Measurements from ENCODE around the gene LY6G6F. TPM values are rescaled to one million over a fixed set of nuclear protein-coding genes. Genes with fewer than 3 reads are reported as not detected.

Gene LY6G6F
- total and polyA plus RNA-seq, 10 of the 15 experiments (the other 5 are each of a cell fraction or from before 2014, with no cell fraction given), result not detected

DNA sequence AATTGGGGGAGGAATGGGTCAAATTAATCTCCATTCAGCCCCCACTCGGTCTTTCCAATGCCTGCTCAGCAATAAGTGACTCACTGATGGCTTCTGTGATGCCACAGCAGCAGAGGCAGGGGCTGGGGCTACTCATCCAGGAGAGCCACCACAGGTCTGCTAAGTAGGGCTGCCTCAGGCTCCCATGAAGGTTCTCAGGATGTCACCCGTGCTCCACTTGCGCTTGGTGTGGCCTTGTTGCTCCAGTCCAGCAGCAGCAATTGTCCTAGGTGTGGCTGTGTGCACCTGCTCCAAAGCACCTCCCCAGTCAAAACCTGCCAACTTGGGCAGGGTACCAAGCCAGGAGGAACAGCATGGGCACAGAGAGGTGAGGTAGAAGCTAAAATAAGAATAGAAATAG lies 15.5 kb downstream of the LY6G6F start:
- SMC1A ChIA-PET (ENCODE audit: uncharacterized antibody, unreplicated experiment), result interaction anchor here (1.3 kb wide), 1 partner anchor 48 kb away, joined by 5 read pairs; no protein-coding TSS in a partner anchor
- BruUV-seq (replicated peaks), result no TSS peak
- ATAC-seq (no peak), FAIRE-seq (no peak), DNase-seq (ENCODE audit: low read depth, low spot score) (no peak)
- in situ Hi-C loops (cut with MboI), result no loop called here
- RAD21 ChIA-PET (ENCODE audit: unreplicated experiment), result interaction anchor here (1.5 kb wide), 1 partner anchor 48 kb away, joined by 3 read pairs; no protein-coding TSS in a partner anchor
- no peaks in the 10 kb centered on the region for H3K79me2 ChIP-seq (ENCODE audit: control insufficient read depth, insufficient read depth, low read length)
- H4K20me1 ChIP-seq (ENCODE audit: control insufficient read depth, insufficient read depth), result no peaks in the 10 kb centered on the region
- no peak overlapping the region for H3K4me2 ChIP-seq (ENCODE audit: control insufficient read depth, insufficient read depth)
- POLR2A ChIA-PET, result no interaction called here
- CTCF ChIA-PET, result interaction anchor here (2.8 kb wide), 1 partner anchor 48 kb away, joined by 12 read pairs; no protein-coding TSS in a partner anchor
- peaks cover 2% of the 10 kb centered on the region for H3K4me1 ChIP-seq (ENCODE audit: control insufficient read depth, insufficient read depth, low read length)
- no peak overlapping the region for H3K27ac ChIP-seq (ENCODE audit: control insufficient read depth, insufficient read depth)
- H3K9me3 ChIP-seq (replicated peaks; ENCODE audit: control insufficient read depth, insufficient read depth, low read length), result no peaks in the 10 kb centered on the region
- no peaks in the 10 kb centered on the region; a peak in 1 of 4 replicates for H3K36me3 ChIP-seq (ENCODE audit: control insufficient read depth in 2 of 2, insufficient read depth in 2 of 2, low read length in 1 of 2)
- no peak overlapping the region for H3K4me3 ChIP-seq
- no peaks in the 10 kb centered on the region; a peak in 1 of 4 replicates for H3K27me3 ChIP-seq (replicated peaks in 1 of 2; ENCODE audit: control insufficient read depth in 2 of 2, insufficient read depth in 2 of 2, low read length in 1 of 2)
- intact Hi-C loops (cut with micrococcal nuclease; ENCODE audit: unreplicated experiment), result no loop called here
- H2AFZ ChIP-seq (ENCODE audit: control insufficient read depth, low read depth, low read length), result no peak overlapping the region
- TF ChIP-seq SUZ12 (IDR thresholded peaks at IDR 0.05; ENCODE audit: unreplicated experiment), result no peak
- no peak overlapping the region for H3K9ac ChIP-seq (ENCODE audit: control insufficient read depth, insufficient read depth, low read length)
- WGBS (ENCODE audit: insufficient coverage, insufficient replicate concordance, low lambda C conversion rate, missing lambda C conversion rate), result 86% methylated on average over 3 of the region's 3 CpGs

DNA sequence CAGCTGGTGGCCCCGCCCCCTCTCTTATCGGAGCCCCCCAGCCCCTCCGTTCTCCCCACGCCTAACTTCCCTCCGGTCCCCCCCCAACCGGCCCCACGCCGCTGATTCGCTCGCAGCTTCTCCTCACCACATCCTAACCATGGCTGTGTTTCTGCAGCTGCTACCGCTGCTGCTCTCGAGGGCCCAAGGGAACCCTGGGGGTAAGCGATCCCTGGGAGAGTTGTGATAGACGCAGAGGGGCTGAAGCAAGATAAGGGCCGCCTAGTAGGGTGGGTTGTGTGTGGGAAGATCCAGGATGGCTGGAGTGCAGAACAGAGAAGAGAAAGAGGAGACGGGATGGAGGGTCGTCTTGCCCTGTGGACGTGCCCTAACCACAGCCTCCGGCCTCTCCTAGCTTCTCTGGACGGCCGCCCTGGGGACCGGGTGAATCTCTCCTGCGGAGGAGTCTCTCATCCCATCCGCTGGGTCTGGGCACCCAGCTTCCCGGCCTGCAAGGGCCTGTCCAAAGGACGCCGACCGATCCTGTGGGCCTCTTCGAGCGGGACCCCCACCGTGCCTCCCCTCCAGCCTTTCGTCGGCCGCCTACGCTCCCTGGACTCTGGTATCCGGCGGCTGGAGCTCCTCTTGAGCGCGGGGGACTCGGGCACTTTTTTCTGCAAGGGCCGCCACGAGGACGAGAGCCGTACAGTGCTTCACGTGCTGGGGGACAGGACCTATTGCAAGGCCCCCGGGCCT lies 16.7 kb downstream of the LY6G6F start, which contains the start of gene MPIG6B:
TSS of gene MPIG6B (plus strand) at position 129 of the 735 bp plus-strand sequence. CDS start at position 140, 11 bp downstream.
- DNase-seq (ENCODE audit: low read depth, low spot score), result no peak
- Histone ChIP-seq H3K36me3 (ENCODE audit: control insufficient read depth in 2 of 2, insufficient read depth in 2 of 2, low read length in 1 of 2) (no peaks in the 10 kb centered on the region; a peak in 2 of 4 replicates), H4K20me1 (ENCODE audit: control insufficient read depth, insufficient read depth) (no peaks in the 10 kb centered on the region), H3K27me3 (replicated peaks in 1 of 2; ENCODE audit: control insufficient read depth in 2 of 2, insufficient read depth in 2 of 2, low read length in 1 of 2) (no peaks in the 10 kb centered on the region; a peak in 1 of 4 replicates), H2AFZ (ENCODE audit: control insufficient read depth, low read depth, low read length) (no peak within 1 kb of the TSS), H3K9me3 (replicated peaks; ENCODE audit: control insufficient read depth, insufficient read depth, low read length) (no peaks in the 10 kb centered on the region), H3K27ac (ENCODE audit: control insufficient read depth, insufficient read depth) (no peak within 1 kb of the TSS), H3K4me1 (ENCODE audit: control insufficient read depth, insufficient read depth, low read length) (peaks cover 15% of the 10 kb centered on the region), H3K4me2 (ENCODE audit: control insufficient read depth, insufficient read depth) (no peak within 1 kb of the TSS), H3K4me3 (no peak within 1 kb of the TSS), H3K9ac (ENCODE audit: control insufficient read depth, insufficient read depth, low read length) (no peak within 1 kb of the TSS), H3K79me2 (ENCODE audit: control insufficient read depth, insufficient read depth, low read length) (no peaks in the 10 kb centered on the region)
- no peak for FAIRE-seq
- intact Hi-C loops (cut with micrococcal nuclease; ENCODE audit: unreplicated experiment), result no loop called here
- SMC1A ChIA-PET (ENCODE audit: uncharacterized antibody, unreplicated experiment), result interaction anchor here (0.7 to 2.0 kb wide), 5 partner anchors 8 to 47 kb away, joined by 3 to 7 read pairs (median 5); partner anchors contain the start of genes LY6G6D and LY6G6F
- POLR2A ChIA-PET, result interaction anchor here (0.6 to 1.1 kb wide), 2 partner anchors 72 to 675 kb away, joined by 4 to 7 read pairs; partner anchors contain the start of gene BAG6
- ATAC-seq, result no peak
- in situ Hi-C loops (cut with MboI), result no loop called here
- no TSS peak for BruUV-seq (replicated peaks)
- WGBS (ENCODE audit: insufficient coverage, insufficient replicate concordance, low lambda C conversion rate, missing lambda C conversion rate), result 76% methylated on average over 32 of the region's 46 CpGs
- RAD21 ChIA-PET (ENCODE audit: unreplicated experiment), result interaction anchor here (1.5 kb wide), 1 partner anchor 46 kb away, joined by 3 read pairs; no protein-coding TSS in a partner anchor
- CTCF ChIA-PET, result interaction anchor here (1.2 to 2.8 kb wide), 2 partner anchors 9 to 47 kb away, joined by 5 to 12 read pairs; no protein-coding TSS in a partner anchor
- TF ChIP-seq NBN (IDR thresholded peaks at IDR 0.05), result no peak
- no peak for TF ChIP-seq NR2C1 (IDR thresholded peaks at IDR 0.05)
- TF ChIP-seq ZNF274 (IDR thresholded peaks at IDR 0.05; ENCODE audit: insufficient read depth, insufficient read length), result no peak
- TF ChIP-seq, protein P1, sequence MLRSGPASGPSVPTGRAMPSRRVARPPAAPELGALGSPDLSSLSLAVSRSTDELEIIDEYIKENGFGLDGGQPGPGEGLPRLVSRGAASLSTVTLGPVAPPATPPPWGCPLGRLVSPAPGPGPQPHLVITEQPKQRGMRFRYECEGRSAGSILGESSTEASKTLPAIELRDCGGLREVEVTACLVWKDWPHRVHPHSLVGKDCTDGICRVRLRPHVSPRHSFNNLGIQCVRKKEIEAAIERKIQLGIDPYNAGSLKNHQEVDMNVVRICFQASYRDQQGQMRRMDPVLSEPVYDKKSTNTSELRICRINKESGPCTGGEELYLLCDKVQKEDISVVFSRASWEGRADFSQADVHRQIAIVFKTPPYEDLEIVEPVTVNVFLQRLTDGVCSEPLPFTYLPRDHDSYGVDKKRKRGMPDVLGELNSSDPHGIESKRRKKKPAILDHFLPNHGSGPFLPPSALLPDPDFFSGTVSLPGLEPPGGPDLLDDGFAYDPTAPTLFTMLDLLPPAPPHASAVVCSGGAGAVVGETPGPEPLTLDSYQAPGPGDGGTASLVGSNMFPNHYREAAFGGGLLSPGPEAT (IDR thresholded peaks at IDR 0.05; ENCODE audit: low read depth), result no peak
- no peak for TF ChIP-seq RB1 (IDR thresholded peaks at IDR 0.05; ENCODE audit: borderline replicate concordance)
- TF ChIP-seq CEBPB (IDR thresholded peaks at IDR 0.05; ENCODE audit: borderline replicate concordance in 1 of 2, low read depth in 2 of 2, low read length in 2 of 2), result no peak
- TF ChIP-seq MTA2 (IDR thresholded peaks at IDR 0.05; ENCODE audit: low read depth), result no peak
- no peak for TF ChIP-seq MYB (IDR thresholded peaks at IDR 0.05; ENCODE audit: borderline replicate concordance, low read depth, low read length)
- TF ChIP-seq, protein P2, sequence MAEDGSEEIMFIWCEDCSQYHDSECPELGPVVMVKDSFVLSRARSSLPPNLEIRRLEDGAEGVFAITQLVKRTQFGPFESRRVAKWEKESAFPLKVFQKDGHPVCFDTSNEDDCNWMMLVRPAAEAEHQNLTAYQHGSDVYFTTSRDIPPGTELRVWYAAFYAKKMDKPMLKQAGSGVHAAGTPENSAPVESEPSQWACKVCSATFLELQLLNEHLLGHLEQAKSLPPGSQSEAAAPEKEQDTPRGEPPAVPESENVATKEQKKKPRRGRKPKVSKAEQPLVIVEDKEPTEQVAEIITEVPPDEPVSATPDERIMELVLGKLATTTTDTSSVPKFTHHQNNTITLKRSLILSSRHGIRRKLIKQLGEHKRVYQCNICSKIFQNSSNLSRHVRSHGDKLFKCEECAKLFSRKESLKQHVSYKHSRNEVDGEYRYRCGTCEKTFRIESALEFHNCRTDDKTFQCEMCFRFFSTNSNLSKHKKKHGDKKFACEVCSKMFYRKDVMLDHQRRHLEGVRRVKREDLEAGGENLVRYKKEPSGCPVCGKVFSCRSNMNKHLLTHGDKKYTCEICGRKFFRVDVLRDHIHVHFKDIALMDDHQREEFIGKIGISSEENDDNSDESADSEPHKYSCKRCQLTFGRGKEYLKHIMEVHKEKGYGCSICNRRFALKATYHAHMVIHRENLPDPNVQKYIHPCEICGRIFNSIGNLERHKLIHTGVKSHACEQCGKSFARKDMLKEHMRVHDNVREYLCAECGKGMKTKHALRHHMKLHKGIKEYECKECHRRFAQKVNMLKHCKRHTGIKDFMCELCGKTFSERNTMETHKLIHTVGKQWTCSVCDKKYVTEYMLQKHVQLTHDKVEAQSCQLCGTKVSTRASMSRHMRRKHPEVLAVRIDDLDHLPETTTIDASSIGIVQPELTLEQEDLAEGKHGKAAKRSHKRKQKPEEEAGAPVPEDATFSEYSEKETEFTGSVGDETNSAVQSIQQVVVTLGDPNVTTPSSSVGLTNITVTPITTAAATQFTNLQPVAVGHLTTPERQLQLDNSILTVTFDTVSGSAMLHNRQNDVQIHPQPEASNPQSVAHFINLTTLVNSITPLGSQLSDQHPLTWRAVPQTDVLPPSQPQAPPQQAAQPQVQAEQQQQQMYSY (CRISPR knock-in tag; IDR thresholded peaks at IDR 0.05), result no peak

Data from GM12878 (cell line).